Amniotic stem cell (primary cell): Measurements from ENCODE around the gene TSHZ1.
"Not testable (repeated sequence)": the region's sequence is repeated elsewhere in the genome, so short reads cannot be mapped to it uniquely, and the experiment has no call there.

Experiments
- DNase-seq: peaks from one replicate; lab custom pipeline; 2025; lab: John Stamatoyannopoulos, UW

Gene TSHZ1

GRCh38 chr18:75183973-75184493 lies 26.6 kb upstream of the TSHZ1 start:
- DNase-seq, result no peak

GRCh38 chr18:75185460-75185859 lies 25.1 kb upstream of the TSHZ1 start:
- no peak for DNase-seq

DNA sequence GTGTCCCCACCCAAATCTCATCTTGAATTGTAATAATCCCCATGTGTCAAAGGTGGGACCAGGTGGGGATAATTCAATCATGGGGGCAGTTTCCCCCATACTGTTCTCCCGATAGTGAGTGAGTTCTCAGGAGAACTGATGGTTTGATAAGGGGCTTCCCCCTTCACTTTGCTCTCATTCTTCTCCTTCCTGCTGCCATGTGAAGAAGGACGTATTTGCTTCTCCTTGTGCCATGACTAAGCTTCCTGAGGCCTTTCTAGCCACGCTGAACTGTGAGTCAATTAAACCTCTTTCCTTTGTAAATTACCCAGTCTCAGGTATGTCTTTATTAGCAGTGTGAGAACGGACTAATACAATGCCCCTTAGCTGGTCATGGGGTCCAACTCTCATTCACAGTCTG lies 22.9 kb upstream of the TSHZ1 start:
- DNase-seq, result not testable (repeated sequence)

DNA sequence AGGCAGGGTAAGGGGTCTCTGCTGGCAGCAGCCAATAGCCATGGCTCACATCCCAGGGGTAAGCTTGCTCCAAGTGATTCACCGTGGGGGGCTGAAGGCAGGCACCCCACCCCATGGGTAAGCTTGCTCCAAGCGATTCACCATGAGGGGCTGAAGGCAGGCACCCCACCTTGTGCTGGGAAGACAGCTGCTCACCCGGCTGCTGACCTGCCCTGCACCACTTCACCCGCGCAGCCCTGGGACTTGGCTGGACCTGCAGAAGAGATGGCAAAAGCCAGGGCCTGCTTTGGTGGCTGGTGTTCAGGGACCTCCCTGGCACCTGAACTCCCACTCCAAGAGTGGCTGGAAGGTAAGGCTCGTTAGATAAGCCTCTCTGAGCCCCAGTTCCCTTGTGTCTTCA lies 20.9 kb upstream of the TSHZ1 start:
- DNase-seq, result no peak

DNA sequence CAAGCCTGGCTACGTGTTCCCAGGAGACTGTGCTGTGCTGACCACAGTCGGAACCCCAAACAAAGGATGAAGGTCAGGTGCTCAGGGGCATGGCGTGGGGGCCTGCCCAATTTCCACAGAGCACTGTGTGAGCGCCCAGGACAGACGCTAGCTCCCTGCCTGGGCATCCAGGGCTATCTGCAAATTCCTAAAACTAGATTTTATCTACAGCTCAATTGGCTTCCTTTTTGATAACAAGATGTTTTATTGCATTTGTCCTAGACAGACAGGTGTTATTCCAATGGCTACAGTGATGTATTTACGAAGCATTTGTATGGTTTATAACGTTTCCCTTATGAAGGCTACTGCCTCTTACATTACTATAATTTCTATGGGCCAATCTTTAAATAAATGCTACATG lies 17.7 kb upstream of the TSHZ1 start:
- no peak for DNase-seq

- DNase-seq, result no peak
Measured at GRCh38 chr18:75198036-75198435, 12.6 kb upstream of the TSHZ1 start.

- DNase-seq, result no peak
Measured at GRCh38 chr18:75199327-75199726, 11.3 kb upstream of the TSHZ1 start.

DNA sequence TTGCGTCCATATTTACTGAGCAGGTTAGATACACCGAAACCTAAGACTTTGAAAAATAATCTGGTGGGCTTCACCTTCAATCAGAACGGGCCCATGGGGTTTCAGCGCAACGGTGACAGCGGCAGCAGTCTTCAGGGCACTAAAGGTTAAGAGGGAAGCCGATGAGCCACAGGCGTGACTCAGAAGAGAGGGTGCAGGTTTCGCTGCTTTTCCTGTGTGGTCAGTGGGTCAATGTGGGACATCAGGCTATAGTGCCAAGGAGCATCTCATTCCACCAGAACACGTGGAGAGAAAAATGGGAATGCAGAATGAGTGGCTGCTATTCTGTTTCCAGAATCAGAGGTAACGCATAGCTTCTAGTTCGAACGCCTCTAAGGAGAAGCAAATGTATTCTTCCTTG lies 10.5 kb upstream of the TSHZ1 start:
- DNase-seq, result no peak

GRCh38 chr18:75200605-75201280 lies 9.9 kb upstream of the TSHZ1 start:
- no peak for DNase-seq

DNA sequence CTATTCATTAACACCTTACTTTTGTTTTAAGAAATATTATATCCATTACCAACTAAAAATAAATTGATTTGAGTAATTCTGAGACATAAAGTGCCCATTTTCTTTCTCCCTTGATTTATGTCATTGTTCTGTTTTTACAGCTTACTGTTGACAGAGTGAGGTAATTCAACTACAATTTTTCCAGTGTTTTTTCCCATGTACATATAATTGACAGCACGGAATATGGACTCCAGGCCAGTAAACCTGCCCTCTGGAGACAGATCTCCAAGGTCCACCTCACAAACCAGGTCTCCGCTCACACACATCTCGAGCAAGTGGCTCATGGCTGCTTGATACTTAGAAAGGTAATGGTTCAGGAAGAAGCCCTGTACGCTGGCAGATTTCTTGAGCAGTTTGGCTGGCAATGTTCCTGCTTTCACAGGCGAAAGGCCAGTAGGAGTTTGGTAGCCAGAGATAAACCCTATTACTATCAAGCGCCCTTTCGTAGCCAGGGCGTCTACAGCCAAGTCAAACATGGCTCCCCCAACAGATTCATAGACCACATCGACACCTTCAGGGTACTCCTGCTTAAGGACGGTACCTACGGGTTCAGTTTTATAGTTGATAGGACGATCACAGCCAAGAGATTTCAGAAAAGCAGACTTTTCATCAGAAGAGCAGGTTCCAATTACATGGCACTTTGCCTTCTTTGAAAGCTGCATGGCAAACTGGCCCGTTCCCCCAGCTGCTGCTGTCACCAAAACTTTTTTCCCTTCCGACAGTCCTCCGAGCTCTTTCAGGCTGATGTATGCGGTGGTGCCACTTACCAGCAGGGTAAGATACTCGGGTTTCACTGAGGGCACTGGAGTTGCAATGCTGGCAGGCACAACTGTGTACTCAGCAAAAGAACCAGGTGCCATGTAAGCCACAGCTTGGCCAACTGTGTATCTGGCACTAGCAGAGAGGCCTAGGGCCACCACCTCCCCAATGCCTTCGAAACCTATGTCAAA lies 9.0 kb upstream of the TSHZ1 start:
- no peak for DNase-seq

GRCh38 chr18:75202696-75203365 lies 7.8 kb upstream of the TSHZ1 start:
- no peak for DNase-seq

- no peak for DNase-seq
Measured at GRCh38 chr18:75203416-75204268, 7.0 kb upstream of the TSHZ1 start.

- DNase-seq, result no peak
Measured at GRCh38 chr18:75204269-75204731, 6.3 kb upstream of the TSHZ1 start.

- DNase-seq, result no peak
Measured at GRCh38 chr18:75204732-75205513, 5.7 kb upstream of the TSHZ1 start.

GRCh38 chr18:75205514-75206132 lies 5.0 kb upstream of the TSHZ1 start:
- no peak for DNase-seq

- DNase-seq, result no peak
Measured at GRCh38 chr18:75206452-75207309, 3.9 kb upstream of the TSHZ1 start.

- no peak for DNase-seq
Measured at GRCh38 chr18:75207310-75208154, 3.1 kb upstream of the TSHZ1 start.

- no peak for DNase-seq
Measured at GRCh38 chr18:75208155-75208835, 2.3 kb upstream of the TSHZ1 start.
